Measurements from ENCODE around the gene ADK. TPM values are rescaled to one million over a fixed set of nuclear protein-coding genes. Genes with fewer than 3 reads are reported as not detected.
"Not testable (repeated sequence)": the region's sequence is repeated elsewhere in the genome, so short reads cannot be mapped to it uniquely, and the experiment has no call there.

The ADK gene
- total and polyA plus RNA-seq, 2 donors (not counting 1 experiment from before 2014, with no cell fraction given) = 25.3 to 47.8 TPM

GRCh38 chr10:74213571-74214162 lies 62.6 kb downstream of the ADK start:
- Histone ChIP-seq H3K9ac (ENCODE audit: insufficient read depth, low read length) (no peak overlapping the region), H2AFZ (ENCODE audit: low read length) (no peak overlapping the region), H3K27ac (ENCODE audit: insufficient read depth, low read length) (no peak overlapping the region), H3K36me3 (ENCODE audit: control insufficient read depth, insufficient read depth, low read length) (no peaks in the 10 kb centered on the region), H3K4me1 (ENCODE audit: control insufficient read depth, extremely low read depth, insufficient read depth, low read length) (no peaks in the 10 kb centered on the region), H3K4me3 (replicated peaks in 1 of 4; ENCODE audit: control extremely low read depth in 1 of 4, insufficient read depth in 1 of 4, low read depth in 3 of 4, low read length in 4 of 4) (no peak overlapping the region), H3K79me2 (ENCODE audit: control insufficient read depth, insufficient read depth, low read length) (peaks cover 4% of the 10 kb centered on the region), H3K4me2 (ENCODE audit: extremely low read depth, insufficient read depth, low read length) (no peak overlapping the region), H3K9me3 (ENCODE audit: control insufficient read depth, insufficient read depth, low read depth, low read length) (no peaks in the 10 kb centered on the region), H4K20me1 (ENCODE audit: control insufficient read depth, extremely low read depth, insufficient read depth, low read length) (no peaks in the 10 kb centered on the region), H3K27me3 (ENCODE audit: control insufficient read depth, insufficient read depth, low read length) (no peaks in the 10 kb centered on the region)
- peak; percentile 23 to 74 for DNase-seq (ENCODE audit: low read depth in 2 of 2)
- TF ChIP-seq EZH2 (IDR thresholded peaks at IDR 0.05; ENCODE audit: low read length, missing control alignments) (no peak), CTCF (conservative IDR thresholded peaks at IDR 0.05 in 1 of 2, IDR thresholded peaks at IDR 0.05 in 1 of 2; ENCODE audit: low read depth in 1 of 2, low read length in 2 of 2) (peak; percentile 63 to 76)

- not testable (repeated sequence) for H3K9me3 ChIP-seq (ENCODE audit: control insufficient read depth, insufficient read depth, low read depth, low read length); H3K27ac ChIP-seq (ENCODE audit: insufficient read depth, low read length); H2AFZ ChIP-seq (ENCODE audit: low read length); H3K4me2 ChIP-seq (ENCODE audit: extremely low read depth, insufficient read depth, low read length); H3K27me3 ChIP-seq (ENCODE audit: control insufficient read depth, insufficient read depth, low read length); H3K79me2 ChIP-seq (ENCODE audit: control insufficient read depth, insufficient read depth, low read length); DNase-seq (ENCODE audit: low read depth in 2 of 2); H3K9ac ChIP-seq (ENCODE audit: insufficient read depth, low read length); H3K4me3 ChIP-seq (replicated peaks in 1 of 4; ENCODE audit: control extremely low read depth in 1 of 4, insufficient read depth in 1 of 4, low read depth in 3 of 4, low read length in 4 of 4); H4K20me1 ChIP-seq (ENCODE audit: control insufficient read depth, extremely low read depth, insufficient read depth, low read length); H3K36me3 ChIP-seq (ENCODE audit: control insufficient read depth, insufficient read depth, low read length); H3K4me1 ChIP-seq (ENCODE audit: control insufficient read depth, extremely low read depth, insufficient read depth, low read length)
Measured at GRCh38 chr10:74217110-74217509, 66.1 kb downstream of the ADK start.

GRCh38 chr10:74222467-74222866 lies 71.4 kb downstream of the ADK start:
- H3K4me1 ChIP-seq (ENCODE audit: control insufficient read depth, extremely low read depth, insufficient read depth, low read length); DNase-seq (ENCODE audit: low read depth in 2 of 2); H3K27ac ChIP-seq (ENCODE audit: insufficient read depth, low read length): not testable (repeated sequence)

GRCh38 chr10:74223755-74224529 lies 72.9 kb downstream of the ADK start:
- H4K20me1 ChIP-seq (ENCODE audit: control insufficient read depth, extremely low read depth, insufficient read depth, low read length) = no peaks in the 10 kb centered on the region
- H3K27me3 ChIP-seq (ENCODE audit: control insufficient read depth, insufficient read depth, low read length) = no peaks in the 10 kb centered on the region
- TF ChIP-seq CTCF (conservative IDR thresholded peaks at IDR 0.05 in 1 of 2, IDR thresholded peaks at IDR 0.05 in 1 of 2; ENCODE audit: low read depth in 1 of 2, low read length in 2 of 2) = no peak
- no peak for TF ChIP-seq EZH2 (IDR thresholded peaks at IDR 0.05; ENCODE audit: low read length, missing control alignments)
- no peaks in the 10 kb centered on the region for H3K79me2 ChIP-seq (ENCODE audit: control insufficient read depth, insufficient read depth, low read length)
- no peak overlapping the region for H3K4me2 ChIP-seq (ENCODE audit: extremely low read depth, insufficient read depth, low read length)
- H2AFZ ChIP-seq (ENCODE audit: low read length) = no peak overlapping the region
- no peak overlapping the region for H3K27ac ChIP-seq (ENCODE audit: insufficient read depth, low read length)
- no peaks in the 10 kb centered on the region for H3K4me1 ChIP-seq (ENCODE audit: control insufficient read depth, extremely low read depth, insufficient read depth, low read length)
- no peaks in the 10 kb centered on the region for H3K36me3 ChIP-seq (ENCODE audit: control insufficient read depth, insufficient read depth, low read length)
- no peak overlapping the region for H3K4me3 ChIP-seq (replicated peaks in 1 of 4; ENCODE audit: control extremely low read depth in 1 of 4, insufficient read depth in 1 of 4, low read depth in 3 of 4, low read length in 4 of 4)
- DNase-seq (ENCODE audit: low read depth in 2 of 2) = peak; percentile 38 to 84
- no peaks in the 10 kb centered on the region for H3K9me3 ChIP-seq (ENCODE audit: control insufficient read depth, insufficient read depth, low read depth, low read length)
- H3K9ac ChIP-seq (ENCODE audit: insufficient read depth, low read length) = no peak overlapping the region

More at GRCh38 chr10:74222467-74222866, 71.4 kb downstream of the ADK start:
- not testable (repeated sequence) for H3K36me3 ChIP-seq (ENCODE audit: control insufficient read depth, insufficient read depth, low read length); H4K20me1 ChIP-seq (ENCODE audit: control insufficient read depth, extremely low read depth, insufficient read depth, low read length); H3K9ac ChIP-seq (ENCODE audit: insufficient read depth, low read length); H2AFZ ChIP-seq (ENCODE audit: low read length); H3K27me3 ChIP-seq (ENCODE audit: control insufficient read depth, insufficient read depth, low read length); H3K4me3 ChIP-seq (replicated peaks in 1 of 4; ENCODE audit: control extremely low read depth in 1 of 4, insufficient read depth in 1 of 4, low read depth in 3 of 4, low read length in 4 of 4); H3K4me2 ChIP-seq (ENCODE audit: extremely low read depth, insufficient read depth, low read length); H3K9me3 ChIP-seq (ENCODE audit: control insufficient read depth, insufficient read depth, low read depth, low read length); H3K79me2 ChIP-seq (ENCODE audit: control insufficient read depth, insufficient read depth, low read length)

All from fibroblast of lung (primary cell).